Measurements from ENCODE around the gene DTX1. TPM values are rescaled to one million over a fixed set of nuclear protein-coding genes. Genes with fewer than 3 reads are reported as not detected.
A peak's percentile ranks its signal among the peaks of the same experiment; 100 is the strongest.

The DTX1 gene
- polyA plus RNA-seq (2011; rRNA removed) (0.05 and 0.25 TPM in 2 replicates), polyA minus RNA-seq (2011; rRNA and poly(A)+ RNA removed) (not detected in 2 replicates)

DNA sequence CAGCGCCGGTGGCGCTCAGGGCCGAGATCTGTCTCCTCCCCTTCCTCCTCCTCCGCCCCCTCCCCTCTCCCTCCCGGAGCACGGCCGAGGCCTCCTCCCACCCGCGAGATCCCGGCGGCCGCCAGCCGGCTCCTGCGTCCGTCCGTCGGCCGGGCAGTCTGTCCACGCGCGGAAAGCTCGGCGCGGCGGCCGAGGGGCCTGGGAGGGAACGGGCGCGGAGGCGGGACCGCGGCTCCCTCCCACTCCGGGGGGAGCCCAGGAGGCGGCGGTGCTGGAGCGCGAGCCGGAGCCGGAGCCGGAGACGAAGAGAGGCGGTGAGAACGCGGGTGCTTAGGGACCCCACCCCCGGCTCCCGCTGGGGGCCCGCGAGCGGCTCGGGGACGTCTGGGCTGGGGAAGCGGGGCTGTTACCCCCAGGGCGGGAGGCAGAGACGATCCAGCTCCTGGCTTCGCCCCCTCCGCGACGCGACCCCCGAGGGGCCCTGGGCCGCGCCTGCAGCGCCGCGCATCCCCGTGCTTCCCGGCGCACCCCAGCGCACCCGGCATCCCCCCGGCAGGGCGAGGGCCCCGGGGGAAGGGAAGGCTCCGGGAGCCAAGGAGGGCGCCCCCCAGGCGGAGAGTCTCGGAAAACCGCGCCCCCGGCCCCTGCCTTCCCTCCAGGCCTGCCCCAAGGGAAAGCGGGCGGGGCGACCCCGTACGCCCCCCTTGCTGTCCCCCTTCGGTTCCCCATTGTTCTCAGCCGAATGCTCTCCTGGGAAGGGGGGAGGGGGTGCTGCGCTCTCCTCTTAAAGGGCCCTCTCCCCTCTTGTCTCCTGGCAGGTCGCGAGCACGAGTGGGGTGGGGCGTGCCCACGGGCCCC lies at the start of gene DTX1:
Gene DTX1 (plus strand): TSS at position 100 of the 858 bp plus-strand sequence. CDS start 1,463 bp downstream, outside the sequence.
- no peaks in the 10 kb centered on the region; the same call in 1 of the 2 replicates for H3K9me3 ChIP-seq (ENCODE audit: control insufficient read depth, insufficient read depth, low read length)
- no peak for DNase-seq (ENCODE audit: low read depth, low spot score)
- ChIA-PET CTCF (interaction anchor here (0.7 kb wide), 1 partner anchor 134 kb away, joined by 5 read pairs; no protein-coding TSS in a partner anchor), POLR2A (no interaction called here)
- H3K27ac ChIP-seq (ENCODE audit: low read depth, low read length) = no peak within 1 kb of the TSS
- peaks cover 41% of the 10 kb centered on the region for H3K27me3 ChIP-seq (ENCODE audit: control insufficient read depth, insufficient read depth, low read length)
- TF ChIP-seq, protein P1, sequence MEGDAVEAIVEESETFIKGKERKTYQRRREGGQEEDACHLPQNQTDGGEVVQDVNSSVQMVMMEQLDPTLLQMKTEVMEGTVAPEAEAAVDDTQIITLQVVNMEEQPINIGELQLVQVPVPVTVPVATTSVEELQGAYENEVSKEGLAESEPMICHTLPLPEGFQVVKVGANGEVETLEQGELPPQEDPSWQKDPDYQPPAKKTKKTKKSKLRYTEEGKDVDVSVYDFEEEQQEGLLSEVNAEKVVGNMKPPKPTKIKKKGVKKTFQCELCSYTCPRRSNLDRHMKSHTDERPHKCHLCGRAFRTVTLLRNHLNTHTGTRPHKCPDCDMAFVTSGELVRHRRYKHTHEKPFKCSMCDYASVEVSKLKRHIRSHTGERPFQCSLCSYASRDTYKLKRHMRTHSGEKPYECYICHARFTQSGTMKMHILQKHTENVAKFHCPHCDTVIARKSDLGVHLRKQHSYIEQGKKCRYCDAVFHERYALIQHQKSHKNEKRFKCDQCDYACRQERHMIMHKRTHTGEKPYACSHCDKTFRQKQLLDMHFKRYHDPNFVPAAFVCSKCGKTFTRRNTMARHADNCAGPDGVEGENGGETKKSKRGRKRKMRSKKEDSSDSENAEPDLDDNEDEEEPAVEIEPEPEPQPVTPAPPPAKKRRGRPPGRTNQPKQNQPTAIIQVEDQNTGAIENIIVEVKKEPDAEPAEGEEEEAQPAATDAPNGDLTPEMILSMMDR (IDR thresholded peaks at IDR 0.05; ENCODE audit: low read depth, low read length) = no peak
- 0 out of 2 replicates have a peak within 1 kb of the TSS, but pooled peaks have one; percentile 7 for H3K4me3 ChIP-seq (ENCODE audit: low read depth, low read length)

DNA sequence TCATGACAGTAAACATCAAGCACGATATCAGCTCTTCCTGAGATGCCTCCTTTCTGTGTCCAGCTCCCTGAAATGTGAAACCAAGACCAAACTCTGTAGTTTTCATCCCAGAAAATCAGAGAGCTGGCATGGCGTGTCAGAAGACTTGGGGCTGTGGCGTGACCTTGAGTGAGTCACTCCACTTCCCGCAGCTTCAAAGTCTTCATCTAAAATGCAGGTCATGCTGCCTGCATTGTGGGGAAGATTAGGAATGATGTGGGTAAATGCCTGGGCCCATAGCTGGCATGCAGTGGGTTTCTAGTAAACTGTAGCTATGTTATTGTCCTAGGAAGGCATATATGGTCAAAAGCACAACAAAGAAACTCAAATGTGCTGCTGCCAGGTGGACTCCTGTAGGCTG lies 49.4 kb upstream of the DTX1 start:
- ChIA-PET POLR2A (no interaction called here), CTCF (interaction anchor here (2.0 kb wide), 1 partner anchor 14 kb away, joined by 9 read pairs; no protein-coding TSS in a partner anchor)
- Histone ChIP-seq H3K27me3 (ENCODE audit: control insufficient read depth, insufficient read depth, low read length) (peaks cover 6% of the 10 kb centered on the region), H3K27ac (ENCODE audit: low read depth, low read length) (no peak overlapping the region), H3K9me3 (ENCODE audit: control insufficient read depth, insufficient read depth, low read length) (no peaks in the 10 kb centered on the region), H3K4me3 (ENCODE audit: low read depth, low read length) (no peak overlapping the region)
- no peak for DNase-seq (ENCODE audit: low read depth, low spot score)
- TF ChIP-seq, protein P1 (IDR thresholded peaks at IDR 0.05; ENCODE audit: low read depth, low read length) = no peak

DNA sequence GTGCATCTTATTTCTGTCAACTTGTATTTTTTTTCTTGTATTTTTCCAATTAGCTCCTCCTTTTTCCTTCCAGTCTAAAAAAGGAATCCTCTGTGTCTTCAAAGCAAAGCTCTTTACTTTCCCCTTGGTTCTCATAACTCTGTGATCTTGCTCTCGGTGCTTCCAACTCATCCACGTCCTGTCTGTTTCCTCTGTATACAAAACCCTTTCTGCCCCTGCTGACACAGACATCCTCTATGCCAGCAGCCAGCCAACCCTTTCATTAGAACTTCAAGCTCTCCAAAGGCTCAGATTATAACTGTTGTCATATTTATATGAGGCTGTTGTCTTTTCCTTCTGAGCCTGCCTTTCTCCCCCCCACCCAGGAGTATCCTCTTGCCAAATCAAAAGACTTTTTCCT lies 45.8 kb upstream of the DTX1 start:
- no peak for DNase-seq (ENCODE audit: low read depth, low spot score)
- TF ChIP-seq, protein P1 (IDR thresholded peaks at IDR 0.05; ENCODE audit: low read depth, low read length) = no peak
- no peak overlapping the region for H3K4me3 ChIP-seq (ENCODE audit: low read depth, low read length)
- ChIA-PET CTCF (interaction anchor here (0.6 to 2.4 kb wide), 2 partner anchors 18 to 21 kb away, joined by 3 to 6 read pairs; no protein-coding TSS in a partner anchor), POLR2A (no interaction called here)
- H3K27ac ChIP-seq (ENCODE audit: low read depth, low read length) = no peak overlapping the region
- no peaks in the 10 kb centered on the region for H3K9me3 ChIP-seq (ENCODE audit: control insufficient read depth, insufficient read depth, low read length)
- no peaks in the 10 kb centered on the region for H3K27me3 ChIP-seq (ENCODE audit: control insufficient read depth, insufficient read depth, low read length)

DNA sequence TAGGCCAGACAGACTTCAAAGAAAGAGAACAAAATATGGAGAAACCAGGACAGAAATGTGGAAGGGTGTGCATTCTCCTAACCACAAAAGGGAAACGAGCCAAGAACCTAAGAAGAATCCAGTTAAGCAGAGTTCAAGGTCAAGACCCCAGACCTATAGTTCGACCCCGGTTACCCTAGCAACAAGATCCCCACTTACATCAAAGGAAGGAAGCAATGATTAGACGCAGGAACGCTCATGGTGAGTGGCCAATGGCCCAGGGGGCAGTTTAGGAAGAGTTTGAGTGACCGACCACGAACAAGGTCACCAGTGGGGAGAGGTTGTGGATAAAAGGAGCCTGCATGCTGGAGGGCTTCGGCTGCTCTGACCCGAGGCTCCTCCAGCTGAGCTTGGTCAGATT lies 42.0 kb upstream of the DTX1 start:
- TF ChIP-seq, protein P1 (IDR thresholded peaks at IDR 0.05; ENCODE audit: low read depth, low read length) = no peak
- H3K27me3 ChIP-seq (ENCODE audit: control insufficient read depth, insufficient read depth, low read length) = no peaks in the 10 kb centered on the region
- no peak overlapping the region for H3K27ac ChIP-seq (ENCODE audit: low read depth, low read length)
- ChIA-PET POLR2A (no interaction called here), CTCF (interaction anchor here (1.0 kb wide), 1 partner anchor 34 kb away, joined by 4 read pairs; no protein-coding TSS in a partner anchor)
- no peak overlapping the region for H3K4me3 ChIP-seq (ENCODE audit: low read depth, low read length)
- no peaks in the 10 kb centered on the region for H3K9me3 ChIP-seq (ENCODE audit: control insufficient read depth, insufficient read depth, low read length)
- no peak for DNase-seq (ENCODE audit: low read depth, low spot score)

DNA sequence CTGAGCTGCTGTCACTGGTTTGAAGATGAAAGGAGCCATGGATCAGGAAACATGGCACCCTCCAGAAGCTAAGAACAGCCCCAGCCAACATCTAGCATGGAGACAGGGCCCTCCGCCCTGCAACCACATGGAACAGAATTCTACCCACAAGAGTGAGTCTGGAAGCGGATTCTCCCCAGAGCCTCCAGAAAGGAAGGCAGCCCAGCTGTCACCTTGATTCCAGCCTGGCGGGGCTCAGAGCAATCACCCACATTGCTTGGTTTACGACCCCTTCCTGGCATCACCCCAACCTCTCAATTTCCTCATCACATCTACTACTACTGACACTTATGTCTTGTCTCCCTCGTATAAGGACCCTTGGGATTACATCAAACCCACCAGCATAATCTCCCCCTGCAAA lies 39.7 kb upstream of the DTX1 start:
- TF ChIP-seq, protein P1 (IDR thresholded peaks at IDR 0.05; ENCODE audit: low read depth, low read length) = no peak
- DNase-seq (ENCODE audit: low read depth, low spot score) = no peak
- POLR2A ChIA-PET = no interaction called here
- CTCF ChIA-PET = no interaction called here
- H3K4me3 ChIP-seq (ENCODE audit: low read depth, low read length) = no peak overlapping the region
- no peak overlapping the region for H3K27ac ChIP-seq (ENCODE audit: low read depth, low read length)
- no peaks in the 10 kb centered on the region for H3K9me3 ChIP-seq (ENCODE audit: control insufficient read depth, insufficient read depth, low read length)
- no peaks in the 10 kb centered on the region for H3K27me3 ChIP-seq (ENCODE audit: control insufficient read depth, insufficient read depth, low read length)
